ENCODE results near the gene TIE1. TPM values are rescaled to one million over a fixed set of nuclear protein-coding genes. Genes with fewer than 3 reads are reported as not detected.

TIE1 gene
- total RNA-seq, 1 experiment from 2014 or later: not detected

DNA sequence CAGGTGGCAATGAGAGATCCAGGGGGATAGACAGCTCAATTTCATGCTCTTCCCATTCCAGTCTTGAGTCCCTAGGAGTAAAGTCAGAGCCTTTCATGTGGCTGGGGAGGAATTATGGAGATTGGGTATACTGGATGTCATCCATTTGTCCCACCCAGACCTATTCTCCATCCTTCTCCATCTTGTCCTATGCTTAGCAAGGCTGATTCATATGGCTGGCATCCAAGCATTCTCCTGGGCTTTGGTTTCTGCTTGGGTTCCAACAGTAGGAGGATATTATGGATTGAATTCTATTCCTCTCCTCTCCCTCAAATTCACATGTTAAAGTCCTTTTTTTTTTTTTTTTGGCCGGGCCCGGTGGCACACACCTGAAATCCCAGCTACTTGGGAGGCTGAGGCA lies 54.2 kb downstream of the TIE1 start:
- Histone ChIP-seq H3K9me3 (no peaks in the 10 kb centered on the region), H3K27me3 (replicated peaks; ENCODE audit: control insufficient read depth, insufficient read depth, low read length) (no peaks in the 10 kb centered on the region), H3K4me1 (peaks cover 3% of the 10 kb centered on the region), H3K36me3 (ENCODE audit: control insufficient read depth, insufficient read depth, low read length) (no peaks in the 10 kb centered on the region), H3K4me3 (ENCODE audit: low read depth, low read length) (no peak overlapping the region)
- Mint-ChIP-seq H3K4me1 (ENCODE audit: low read depth, unreplicated experiment) (peaks cover 6% of the 10 kb centered on the region), H3K36me3 (ENCODE audit: insufficient read depth, unreplicated experiment) (peaks cover 15% of the 10 kb centered on the region), H3K27me3 (ENCODE audit: insufficient read depth, unreplicated experiment) (no peaks in the 10 kb centered on the region), H3K4me3 (ENCODE audit: unreplicated experiment) (no peak overlapping the region), H3K27ac (ENCODE audit: unreplicated experiment) (no peak overlapping the region), H3K9me3 (ENCODE audit: unreplicated experiment) (no peaks in the 10 kb centered on the region)
- no TSS peak for BruUV-seq (replicated peaks)
- no peak for DNase-seq
- intact Hi-C loops (cut with micrococcal nuclease; ENCODE audit: unreplicated experiment): no loop called here
- POLR2A ChIA-PET: no interaction called here
- TF ChIP-seq, protein P1, sequence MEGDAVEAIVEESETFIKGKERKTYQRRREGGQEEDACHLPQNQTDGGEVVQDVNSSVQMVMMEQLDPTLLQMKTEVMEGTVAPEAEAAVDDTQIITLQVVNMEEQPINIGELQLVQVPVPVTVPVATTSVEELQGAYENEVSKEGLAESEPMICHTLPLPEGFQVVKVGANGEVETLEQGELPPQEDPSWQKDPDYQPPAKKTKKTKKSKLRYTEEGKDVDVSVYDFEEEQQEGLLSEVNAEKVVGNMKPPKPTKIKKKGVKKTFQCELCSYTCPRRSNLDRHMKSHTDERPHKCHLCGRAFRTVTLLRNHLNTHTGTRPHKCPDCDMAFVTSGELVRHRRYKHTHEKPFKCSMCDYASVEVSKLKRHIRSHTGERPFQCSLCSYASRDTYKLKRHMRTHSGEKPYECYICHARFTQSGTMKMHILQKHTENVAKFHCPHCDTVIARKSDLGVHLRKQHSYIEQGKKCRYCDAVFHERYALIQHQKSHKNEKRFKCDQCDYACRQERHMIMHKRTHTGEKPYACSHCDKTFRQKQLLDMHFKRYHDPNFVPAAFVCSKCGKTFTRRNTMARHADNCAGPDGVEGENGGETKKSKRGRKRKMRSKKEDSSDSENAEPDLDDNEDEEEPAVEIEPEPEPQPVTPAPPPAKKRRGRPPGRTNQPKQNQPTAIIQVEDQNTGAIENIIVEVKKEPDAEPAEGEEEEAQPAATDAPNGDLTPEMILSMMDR (IDR thresholded peaks at IDR 0.05; ENCODE audit: insufficient read depth in 1 of 2, low read depth in 1 of 2, low read length in 1 of 2, severe bottlenecking in 1 of 2, unreplicated experiment in 1 of 2): no peak
- CTCF ChIA-PET: no interaction called here

GRCh38 chr1:43357251-43357650 lies 56.5 kb downstream of the TIE1 start:
- peaks cover 37% of the 10 kb centered on the region for H3K36me3 Mint-ChIP-seq (ENCODE audit: insufficient read depth, unreplicated experiment)
- peaks cover 23% of the 10 kb centered on the region for H3K4me1 Mint-ChIP-seq (ENCODE audit: low read depth, unreplicated experiment)
- no peak for DNase-seq
- ChIA-PET POLR2A (no interaction called here), CTCF (interaction anchor here (2.1 kb wide), 1 partner anchor 72 kb away, joined by 13 read pairs; the partner anchor contains the start of gene C1orf210)
- no peaks in the 10 kb centered on the region for H3K9me3 Mint-ChIP-seq (ENCODE audit: unreplicated experiment)
- BruUV-seq (replicated peaks): no TSS peak
- H3K27ac Mint-ChIP-seq (ENCODE audit: unreplicated experiment): no peak overlapping the region
- Histone ChIP-seq H3K9me3 (no peaks in the 10 kb centered on the region), H3K4me3 (ENCODE audit: low read depth, low read length) (no peak overlapping the region), H3K27me3 (replicated peaks; ENCODE audit: control insufficient read depth, insufficient read depth, low read length) (no peaks in the 10 kb centered on the region), H3K36me3 (ENCODE audit: control insufficient read depth, insufficient read depth, low read length) (peaks cover 3% of the 10 kb centered on the region; the same call in 1 of the 2 replicates), H3K4me1 (peaks cover 14% of the 10 kb centered on the region)
- no peak overlapping the region for H3K4me3 Mint-ChIP-seq (ENCODE audit: unreplicated experiment)
- TF ChIP-seq, protein P1 (IDR thresholded peaks at IDR 0.05; ENCODE audit: insufficient read depth in 1 of 2, low read depth in 1 of 2, low read length in 1 of 2, severe bottlenecking in 1 of 2, unreplicated experiment in 1 of 2): no peak
- intact Hi-C loops (cut with micrococcal nuclease; ENCODE audit: unreplicated experiment): no loop called here
- no peaks in the 10 kb centered on the region for H3K27me3 Mint-ChIP-seq (ENCODE audit: insufficient read depth, unreplicated experiment)

DNA sequence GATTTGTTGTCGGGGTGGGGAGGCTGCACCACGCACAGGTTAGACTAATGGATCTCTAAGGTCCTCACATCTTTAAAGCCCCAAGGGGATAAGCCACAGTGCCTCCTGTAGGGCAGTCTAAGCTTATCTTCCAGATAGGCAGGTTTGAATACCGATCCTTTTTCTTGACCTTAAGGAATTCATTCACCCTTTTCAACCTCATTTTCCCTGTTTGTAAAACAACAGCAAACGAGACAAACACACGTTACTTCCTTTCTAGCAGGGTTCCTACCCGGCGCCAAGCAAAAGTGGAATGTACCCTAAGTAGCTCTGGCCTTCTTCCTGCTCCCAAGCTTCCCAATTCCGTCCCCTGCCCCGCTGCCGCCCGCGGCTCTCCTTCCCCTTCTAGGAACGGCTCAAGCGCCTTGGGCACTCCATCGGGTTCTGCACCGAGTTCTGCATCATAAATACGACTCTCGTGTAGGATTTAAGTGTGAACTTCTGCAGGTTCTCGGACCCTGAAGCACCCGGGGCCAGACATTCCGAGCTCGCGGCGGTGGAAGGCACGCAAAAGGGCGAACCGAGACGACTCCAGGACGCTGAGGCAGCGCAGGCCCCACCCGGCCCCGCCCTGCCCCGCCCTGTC lies 57.5 kb downstream of the TIE1 start:
- Mint-ChIP-seq H3K27me3 (ENCODE audit: insufficient read depth, unreplicated experiment) (no peaks in the 10 kb centered on the region), H3K36me3 (ENCODE audit: insufficient read depth, unreplicated experiment) (peaks cover 47% of the 10 kb centered on the region), H3K4me3 (ENCODE audit: unreplicated experiment) (peak overlapping the region; percentile 93), H3K27ac (ENCODE audit: unreplicated experiment) (peak overlapping the region; percentile 97), H3K4me1 (ENCODE audit: low read depth, unreplicated experiment) (peaks cover 23% of the 10 kb centered on the region), H3K9me3 (ENCODE audit: unreplicated experiment) (no peaks in the 10 kb centered on the region)
- intact Hi-C loops (cut with micrococcal nuclease; ENCODE audit: unreplicated experiment): loop anchor here (1.0 to 2.0 kb wide), 6 partner anchors 8 to 131 kb away; partner anchors contain the start of gene C1orf210
- Histone ChIP-seq H3K4me3 (ENCODE audit: low read depth, low read length) (peak overlapping the region; percentile 96), H3K4me1 (peaks cover 16% of the 10 kb centered on the region), H3K27me3 (replicated peaks; ENCODE audit: control insufficient read depth, insufficient read depth, low read length) (no peaks in the 10 kb centered on the region), H3K36me3 (ENCODE audit: control insufficient read depth, insufficient read depth, low read length) (peaks cover 3% of the 10 kb centered on the region; the same call in 1 of the 2 replicates), H3K9me3 (no peaks in the 10 kb centered on the region)
- ChIA-PET CTCF (interaction anchor here (0.9 to 2.1 kb wide), 8 partner anchors 9 to 131 kb away, joined by 3 to 36 read pairs (median 14); partner anchors contain the start of genes C1orf210 and ELOVL1), POLR2A (interaction anchor here (0.5 to 1.6 kb wide), 12 partner anchors 8 to 617 kb away, joined by 3 to 20 read pairs (median 8); partner anchors contain the start of genes C1orf210, ELOVL1, HYI and KDM4A)
- DNase-seq: peak; percentile 55 to 57
- TF ChIP-seq, protein P1 (IDR thresholded peaks at IDR 0.05; ENCODE audit: insufficient read depth in 1 of 2, low read depth in 1 of 2, low read length in 1 of 2, severe bottlenecking in 1 of 2, unreplicated experiment in 1 of 2): peak; percentile 25 to 58
- TSS peak; percentile 80 for BruUV-seq (replicated peaks)
